Stimulated activated naive B cell treated with anti-CD40 and anti-IgM and Interleukin-4, amounts not matched to agents 10 μg/mL and 1 μg/mL and 100 μg/mL, for 72 hours (primary cell): ENCODE measurements around the gene PEPD.

Experiments used
- ATAC-seq, 2 donors: fragments of 150-1000 bp; cut with Tn5 transposase; replicated peaks; 2 replicates each; pipeline ENCODE4 v1.10.0; 2021; ENCODE audit warnings: moderate library complexity in 1 of 2
- DNase-seq: peaks from one replicate; pipeline ENCODE4 v3.0.0; 2021
- H3K27ac Mint-ChIP-seq: one replicate; pipeline ENCODE4 v1.8.0; 2022; ENCODE audit warnings: mild to moderate bottlenecking, mixed read lengths
- H3K27me3 Mint-ChIP-seq, 2 donors: one replicate each; pipeline ENCODE4 v1.8.0; 2022; ENCODE audit warnings: mixed read lengths in 2 of 2
- H3K36me3 Mint-ChIP-seq, 2 donors: one replicate each; pipeline ENCODE4 v1.8.0; 2022; ENCODE audit warnings: mixed read lengths in 2 of 2, mild to moderate bottlenecking in 1 of 2
- H3K4me1 Mint-ChIP-seq, 2 donors: one replicate each; pipeline ENCODE4 v1.8.0; 2022; ENCODE audit warnings: mixed read lengths in 2 of 2, mild to moderate bottlenecking in 1 of 2
- H3K4me3 Mint-ChIP-seq, 2 donors: one replicate each; pipeline ENCODE4 v1.8.0; 2022; ENCODE audit warnings: mild to moderate bottlenecking in 2 of 2, mixed read lengths in 2 of 2, moderate library complexity in 1 of 2
- H3K9me3 Mint-ChIP-seq, 2 donors: one replicate each; pipeline ENCODE4 v1.8.0; 2022; ENCODE audit warnings: mixed read lengths in 2 of 2, mild to moderate bottlenecking in 1 of 2

The PEPD gene

DNA sequence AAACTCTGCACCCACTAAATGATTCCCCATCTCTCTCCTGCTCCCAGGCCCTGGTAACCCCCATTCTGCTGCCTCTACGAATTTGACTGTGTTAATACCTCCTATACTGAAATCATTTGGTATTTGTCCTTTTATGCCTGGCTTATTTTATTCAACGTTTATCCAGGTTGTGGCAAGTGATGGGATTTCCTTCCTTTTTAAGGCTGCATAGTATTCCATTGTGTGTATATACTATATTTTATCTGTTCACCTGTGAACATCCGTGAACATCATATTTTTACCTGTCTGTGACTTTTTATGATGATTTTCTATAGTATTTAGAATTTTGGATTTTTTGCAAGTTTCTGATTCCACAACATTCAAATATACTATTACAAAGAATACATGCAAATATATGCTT is 162.0 kb downstream of the PEPD start:
- Mint-ChIP-seq H3K9me3 (peaks cover 9 to 11% of the 10 kb centered on the region in 2 donors), H3K27me3 (peaks cover 36 to 43% of the 10 kb centered on the region in 2 donors), H3K27ac (no peak overlapping the region), H3K4me1 (no peaks in the 10 kb centered on the region), H3K4me3 (no peak overlapping the region), H3K36me3 (peaks cover 0 to 10% of the 10 kb centered on the region in 2 donors)
- ATAC-seq = no peak
- no peak for DNase-seq

DNA sequence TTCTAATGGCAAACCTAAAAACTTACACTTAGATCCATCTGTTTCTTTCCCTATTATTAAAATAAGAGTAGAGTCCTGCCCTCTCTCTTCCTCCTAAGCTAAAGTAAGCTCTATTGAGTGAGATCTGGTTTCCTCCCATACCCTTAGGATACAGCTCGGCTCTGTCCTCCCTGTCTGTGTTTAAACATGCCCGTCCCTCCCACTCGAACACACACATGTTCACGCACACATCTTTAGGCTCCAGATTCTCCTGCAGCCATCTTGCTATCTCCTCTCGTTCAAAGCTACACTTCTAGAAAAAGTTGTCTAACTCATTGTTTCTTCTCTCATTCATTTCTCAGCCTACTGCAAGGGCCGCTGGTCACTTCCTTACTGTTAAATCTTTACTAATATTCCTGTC is 163.2 kb downstream of the PEPD start:
- Mint-ChIP-seq H3K36me3 (peaks cover 0 to 10% of the 10 kb centered on the region in 2 donors), H3K27me3 (peaks cover 25 to 37% of the 10 kb centered on the region in 2 donors), H3K4me1 (no peaks in the 10 kb centered on the region), H3K9me3 (peaks cover 9 to 11% of the 10 kb centered on the region in 2 donors), H3K27ac (no peak overlapping the region), H3K4me3 (no peak overlapping the region)
- no peak for ATAC-seq
- no peak for DNase-seq

DNA sequence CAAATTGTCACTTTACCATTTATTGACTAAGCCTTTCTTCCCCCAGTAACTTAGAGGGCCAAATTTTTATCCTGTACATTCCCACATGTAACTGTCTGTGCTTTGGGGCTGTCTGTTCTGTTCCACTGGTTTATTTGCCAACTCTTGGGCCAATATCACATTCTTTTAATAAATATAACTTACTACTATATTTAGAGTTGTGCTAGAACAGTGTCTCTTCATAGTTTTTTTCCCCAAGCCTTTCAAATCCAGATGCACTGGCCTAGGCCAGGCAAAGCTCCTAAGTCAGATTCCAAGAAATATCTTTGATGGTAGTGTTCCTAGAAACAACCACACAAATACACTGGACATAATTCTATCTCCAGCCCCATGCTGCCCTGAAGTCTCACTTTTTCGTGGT is 164.0 kb downstream of the PEPD start:
- no peak for DNase-seq
- Mint-ChIP-seq H3K27ac (no peak overlapping the region), H3K9me3 (peaks cover 9 to 11% of the 10 kb centered on the region in 2 donors), H3K4me1 (no peaks in the 10 kb centered on the region), H3K27me3 (peaks cover 25 to 34% of the 10 kb centered on the region in 2 donors), H3K4me3 (no peak overlapping the region), H3K36me3 (peaks cover 0 to 10% of the 10 kb centered on the region in 2 donors)
- ATAC-seq = no peak

DNA sequence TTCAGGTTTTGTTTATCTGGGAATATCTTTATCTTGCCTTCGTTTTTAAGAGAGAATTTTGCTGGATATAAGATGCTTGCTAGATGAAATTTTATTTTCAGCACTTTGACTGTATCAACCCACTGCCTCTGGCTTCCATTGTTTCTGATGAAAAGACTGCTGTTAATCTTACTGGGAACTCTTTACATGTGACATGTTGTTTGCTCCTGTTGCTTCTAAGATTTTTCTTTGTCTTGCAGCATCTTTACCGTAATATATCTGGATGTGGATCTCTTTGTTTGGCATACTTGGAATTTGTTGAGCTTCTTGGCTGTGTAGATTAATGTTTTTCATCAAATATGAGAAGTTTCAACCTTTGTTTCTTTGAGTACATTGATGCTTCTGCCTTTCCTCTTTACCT is 166.1 kb downstream of the PEPD start:
- H3K4me3 Mint-ChIP-seq = no peak overlapping the region
- H3K9me3 Mint-ChIP-seq = peaks cover 9 to 11% of the 10 kb centered on the region in 2 donors
- no peaks in the 10 kb centered on the region for H3K4me1 Mint-ChIP-seq
- H3K27ac Mint-ChIP-seq = no peak overlapping the region
- H3K36me3 Mint-ChIP-seq = peaks cover 0 to 10% of the 10 kb centered on the region in 2 donors
- H3K27me3 Mint-ChIP-seq = peaks cover 36 to 37% of the 10 kb centered on the region in 2 donors
- ATAC-seq = no peak
- no peak for DNase-seq

DNA sequence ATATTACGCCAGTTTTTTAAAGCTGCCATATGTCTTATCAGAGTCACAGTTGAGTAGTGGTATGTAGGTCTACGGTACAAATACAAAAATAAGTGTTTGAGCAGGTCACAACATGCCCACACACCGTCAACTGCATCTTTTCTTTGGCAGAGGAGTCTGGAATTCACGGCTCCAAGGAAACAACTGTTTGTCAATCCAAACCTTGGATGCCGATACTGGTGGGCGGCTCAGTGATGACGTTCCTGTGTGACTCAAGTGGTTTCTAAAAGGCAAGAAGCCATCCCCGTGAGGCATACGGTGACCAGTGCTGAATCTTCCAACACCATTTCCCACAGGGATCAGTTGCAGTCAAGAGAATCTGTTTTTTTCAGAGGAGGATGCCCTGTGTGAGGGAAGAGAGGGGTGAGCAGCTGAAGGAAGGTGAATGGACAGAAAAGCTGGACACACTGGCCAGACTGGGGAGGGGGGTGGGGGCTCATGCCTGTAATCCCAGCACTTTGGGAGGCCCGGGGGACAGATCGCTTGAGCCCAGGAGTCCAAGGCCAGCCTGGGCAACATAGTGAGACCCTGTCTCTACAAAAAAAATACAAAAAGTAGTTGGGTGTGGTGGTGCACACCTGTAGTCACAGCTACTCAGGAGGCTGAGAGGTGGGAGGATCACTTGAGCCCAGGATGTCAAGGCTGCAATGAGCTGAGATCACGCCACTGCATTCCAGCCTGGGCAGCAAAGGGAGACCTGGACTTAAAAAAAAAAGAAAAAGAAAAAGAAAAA is 170.9 kb downstream of the PEPD start:
- Mint-ChIP-seq H3K4me3 (no peak overlapping the region), H3K27me3 (peaks cover 47% of the 10 kb centered on the region in 2 donors), H3K36me3 (peaks cover 0 to 5% of the 10 kb centered on the region in 2 donors), H3K4me1 (no peaks in the 10 kb centered on the region), H3K9me3 (peaks cover 5 to 6% of the 10 kb centered on the region in 2 donors), H3K27ac (no peak overlapping the region)
- no peak for ATAC-seq
- DNase-seq = no peak

DNA sequence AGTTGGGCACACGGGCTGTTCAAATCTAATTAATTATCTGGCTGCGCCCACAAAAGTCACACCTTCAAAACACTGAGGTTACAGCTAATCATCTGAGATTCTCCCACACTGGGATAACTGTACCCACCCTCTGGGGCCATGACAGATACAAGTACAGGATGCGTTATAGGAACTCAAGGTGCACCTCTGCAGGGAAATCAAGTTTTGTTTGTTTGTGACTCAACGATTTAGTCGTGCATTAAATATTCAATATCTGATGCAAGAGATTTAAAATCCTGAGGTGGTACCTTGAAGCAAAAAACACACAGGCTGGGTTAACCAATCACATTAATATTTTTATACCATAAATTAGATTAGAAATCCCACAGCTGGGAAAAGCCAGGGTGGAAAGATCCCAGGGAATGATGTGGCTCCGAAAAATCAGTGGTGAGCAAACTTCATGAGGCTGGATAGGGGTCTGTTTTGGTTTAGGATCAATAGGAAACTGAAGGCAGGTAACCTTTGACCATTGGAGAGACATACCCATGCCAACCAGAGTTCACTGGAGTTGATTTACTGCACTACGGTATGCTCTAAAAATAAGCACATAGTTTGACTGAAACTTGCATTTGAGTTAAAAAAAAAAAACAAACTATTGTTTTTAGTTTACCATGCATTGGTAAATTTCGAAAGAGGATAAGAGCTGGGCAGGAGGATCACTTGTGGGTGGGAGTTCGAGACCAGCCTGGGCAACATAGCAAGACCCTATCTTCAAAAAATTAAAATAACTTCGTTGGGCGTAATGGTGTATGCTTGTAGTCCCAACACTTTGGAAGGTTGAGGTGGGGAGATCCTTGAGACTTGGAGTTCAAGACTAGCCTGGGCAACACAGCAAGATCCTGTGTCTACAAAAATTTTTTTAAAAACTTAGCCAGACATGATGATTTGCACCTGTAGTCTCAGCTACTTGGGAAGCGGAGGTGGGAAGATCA is 172.0 kb downstream of the PEPD start:
- H3K27ac Mint-ChIP-seq = no peak overlapping the region
- no peak overlapping the region for H3K4me3 Mint-ChIP-seq
- no peaks in the 10 kb centered on the region for H3K4me1 Mint-ChIP-seq
- no peak for DNase-seq
- peaks cover 49 to 51% of the 10 kb centered on the region in 2 donors for H3K27me3 Mint-ChIP-seq
- ATAC-seq = no peak
- no peaks in the 10 kb centered on the region for H3K36me3 Mint-ChIP-seq
- no peaks in the 10 kb centered on the region for H3K9me3 Mint-ChIP-seq

DNA sequence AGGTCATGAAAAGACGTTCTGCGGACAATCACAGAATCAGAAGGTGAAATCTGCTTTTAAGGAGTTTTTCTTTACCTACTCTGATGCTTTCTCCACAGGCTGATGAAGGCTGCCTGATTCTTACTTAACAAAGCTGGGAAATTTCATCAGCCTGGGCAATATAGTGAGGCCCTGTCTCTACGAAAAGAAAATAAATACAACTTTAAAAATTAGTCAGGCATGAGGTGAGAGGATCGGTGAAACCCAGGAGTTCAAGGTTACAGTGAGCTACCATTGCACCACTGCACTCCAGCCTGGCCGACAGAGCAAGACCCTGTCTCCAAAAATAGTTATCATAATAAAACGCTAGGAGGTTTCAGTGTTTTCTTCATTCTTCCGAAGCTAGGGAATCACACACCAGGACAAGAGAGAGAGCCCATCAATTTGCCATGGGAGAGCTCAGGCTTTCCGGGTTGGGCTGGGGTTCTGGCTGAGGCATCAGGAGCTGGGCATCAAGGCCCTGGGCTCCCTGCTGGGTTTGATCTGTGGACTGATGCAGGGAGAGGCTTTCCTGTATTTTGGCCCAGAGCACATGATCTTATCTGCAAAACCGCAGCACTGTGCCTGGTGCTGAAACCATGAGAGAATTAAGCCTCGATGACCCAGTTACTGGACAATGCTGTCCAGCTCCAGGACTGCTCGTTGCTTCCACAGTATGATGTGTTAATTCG is 173.1 kb downstream of the PEPD start:
- Mint-ChIP-seq H3K27me3 (peaks cover 50 to 57% of the 10 kb centered on the region in 2 donors), H3K36me3 (no peaks in the 10 kb centered on the region), H3K4me3 (no peak overlapping the region), H3K4me1 (no peaks in the 10 kb centered on the region), H3K27ac (no peak overlapping the region), H3K9me3 (no peaks in the 10 kb centered on the region)
- no peak for ATAC-seq
- no peak for DNase-seq

DNA sequence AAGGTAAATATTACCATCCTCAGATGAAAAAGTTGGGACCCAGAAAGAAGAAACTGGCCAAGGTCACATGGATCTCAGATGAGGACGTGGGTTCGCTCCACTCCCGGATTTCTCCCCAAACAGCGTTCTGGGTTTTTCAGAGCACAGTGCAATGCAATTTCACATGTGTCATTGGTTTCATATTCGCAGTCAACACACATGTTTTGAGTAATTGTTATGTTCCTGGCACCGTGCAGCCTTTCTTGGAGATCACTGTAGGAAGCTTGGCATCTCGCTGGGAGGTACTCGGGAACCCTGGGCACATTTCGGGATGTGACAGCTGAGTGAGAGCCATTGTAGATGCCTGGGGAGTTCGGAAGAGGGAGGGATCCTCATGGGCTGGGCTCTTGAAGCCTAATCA is 174.3 kb downstream of the PEPD start:
- peaks cover 51 to 57% of the 10 kb centered on the region in 2 donors for H3K27me3 Mint-ChIP-seq
- no peaks in the 10 kb centered on the region for H3K4me1 Mint-ChIP-seq
- H3K4me3 Mint-ChIP-seq = no peak overlapping the region
- no peaks in the 10 kb centered on the region for H3K9me3 Mint-ChIP-seq
- no peaks in the 10 kb centered on the region for H3K36me3 Mint-ChIP-seq
- no peak overlapping the region for H3K27ac Mint-ChIP-seq
- no peak for ATAC-seq
- no peak for DNase-seq

DNA sequence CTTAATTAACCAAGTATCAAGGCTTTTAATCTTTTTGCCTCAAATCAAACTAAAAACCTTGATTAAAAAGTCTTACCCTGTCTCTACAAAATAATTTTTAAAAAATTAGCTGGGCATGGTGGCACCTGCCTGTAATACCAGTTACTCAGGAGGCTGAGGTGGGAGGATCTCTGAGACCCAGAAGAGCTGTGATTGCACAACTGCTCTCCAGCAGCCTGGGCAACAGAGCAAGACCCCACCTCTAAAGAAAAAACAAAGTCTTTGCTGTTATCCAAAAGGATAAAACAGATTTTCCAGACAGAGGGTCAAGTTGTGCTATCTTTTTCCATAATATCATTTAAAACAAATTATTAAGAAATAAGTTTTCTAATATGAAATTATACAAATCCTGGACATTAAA is 174.9 kb downstream of the PEPD start:
- H3K9me3 Mint-ChIP-seq = no peaks in the 10 kb centered on the region
- H3K27me3 Mint-ChIP-seq = peaks cover 57 to 59% of the 10 kb centered on the region in 2 donors
- no peak for ATAC-seq
- H3K4me1 Mint-ChIP-seq = no peaks in the 10 kb centered on the region
- no peak overlapping the region for H3K27ac Mint-ChIP-seq
- DNase-seq = no peak
- no peak overlapping the region for H3K4me3 Mint-ChIP-seq
- no peaks in the 10 kb centered on the region for H3K36me3 Mint-ChIP-seq

DNA sequence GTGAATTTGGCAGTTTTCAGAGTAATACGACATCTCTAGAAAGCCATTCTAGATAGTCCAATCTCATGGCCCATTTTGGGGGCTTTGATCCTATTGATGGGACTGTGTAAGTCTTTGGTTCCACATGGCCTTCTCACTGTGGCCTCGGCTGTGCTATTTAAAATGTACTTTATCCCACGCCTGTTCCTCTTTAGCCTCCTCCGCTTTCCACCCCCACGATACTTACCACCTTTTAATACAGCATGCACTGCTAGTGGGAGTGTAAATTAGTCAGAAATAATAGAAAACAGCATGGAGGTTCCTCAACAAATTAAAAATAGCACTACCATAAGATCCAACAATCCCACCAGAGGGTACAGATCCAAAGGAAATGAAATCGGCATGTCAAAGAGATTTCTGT is 176.4 kb downstream of the PEPD start:
- H3K27ac Mint-ChIP-seq = no peak overlapping the region
- no peaks in the 10 kb centered on the region for H3K4me1 Mint-ChIP-seq
- H3K27me3 Mint-ChIP-seq = peaks cover 50 to 57% of the 10 kb centered on the region in 2 donors
- H3K9me3 Mint-ChIP-seq = no peaks in the 10 kb centered on the region
- H3K36me3 Mint-ChIP-seq = no peaks in the 10 kb centered on the region
- no peak for DNase-seq
- H3K4me3 Mint-ChIP-seq = no peak overlapping the region
- no peak for ATAC-seq

DNA sequence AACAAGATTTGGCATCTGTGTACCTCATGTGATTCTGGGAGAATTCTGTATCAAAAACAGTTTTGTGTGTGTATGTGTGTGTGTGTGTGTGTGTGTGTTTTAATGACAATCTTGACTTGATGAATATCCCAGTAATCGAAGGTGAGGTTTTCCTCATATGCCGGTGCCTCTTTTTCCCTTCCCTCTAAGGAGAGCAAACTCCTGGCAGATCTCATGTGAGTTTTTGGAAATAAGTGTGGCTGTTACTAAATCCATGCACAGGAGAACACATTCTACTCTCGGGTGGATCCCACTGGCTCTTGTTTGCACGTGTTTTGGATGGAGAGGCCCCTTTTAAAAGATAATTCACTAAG is 177.0 kb downstream of the PEPD start:
- DNase-seq = no peak
- no peak overlapping the region for H3K27ac Mint-ChIP-seq
- H3K9me3 Mint-ChIP-seq = no peaks in the 10 kb centered on the region
- H3K4me1 Mint-ChIP-seq = no peaks in the 10 kb centered on the region
- H3K27me3 Mint-ChIP-seq = peaks cover 50 to 52% of the 10 kb centered on the region in 2 donors
- no peak for ATAC-seq
- no peaks in the 10 kb centered on the region for H3K36me3 Mint-ChIP-seq
- no peak overlapping the region for H3K4me3 Mint-ChIP-seq

DNA sequence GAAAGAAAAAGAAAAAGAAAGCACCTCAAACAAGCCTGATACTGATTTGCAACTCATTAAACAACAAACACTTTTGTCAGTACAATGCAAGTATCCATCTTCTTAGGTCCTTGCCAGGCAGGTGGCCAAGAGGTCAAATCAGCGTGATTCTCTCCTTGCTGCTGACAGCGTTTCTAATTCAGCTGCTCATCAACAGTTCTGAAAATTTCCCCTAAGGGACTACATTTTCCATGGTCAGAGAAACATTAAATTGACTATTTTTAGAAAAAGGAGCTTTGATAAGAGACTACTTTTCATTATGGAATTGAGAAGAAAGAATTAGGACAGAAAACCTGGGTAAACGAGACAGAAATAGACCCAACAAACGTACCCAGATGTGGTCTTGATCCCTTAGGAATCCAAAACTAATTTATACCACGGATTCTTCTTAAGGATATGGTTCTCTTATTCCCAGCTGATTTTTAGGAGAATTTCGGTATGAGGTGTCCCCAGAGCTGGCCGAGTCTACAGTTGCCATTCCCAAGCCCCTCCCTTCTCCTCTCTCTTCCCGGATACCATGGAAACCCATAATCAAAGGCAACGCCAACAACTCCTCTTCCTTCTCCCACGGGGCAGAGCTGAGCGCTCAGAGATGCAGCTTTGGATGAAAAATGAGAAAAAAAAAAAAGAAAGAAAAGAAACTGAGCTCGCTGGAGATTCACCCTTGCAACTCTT is 177.6 kb downstream of the PEPD start:
- Mint-ChIP-seq H3K27me3 (peaks cover 50 to 52% of the 10 kb centered on the region in 2 donors), H3K27ac (no peak overlapping the region), H3K4me1 (no peaks in the 10 kb centered on the region), H3K36me3 (no peaks in the 10 kb centered on the region), H3K9me3 (no peaks in the 10 kb centered on the region), H3K4me3 (no peak overlapping the region)
- ATAC-seq (no peak), DNase-seq (no peak)

DNA sequence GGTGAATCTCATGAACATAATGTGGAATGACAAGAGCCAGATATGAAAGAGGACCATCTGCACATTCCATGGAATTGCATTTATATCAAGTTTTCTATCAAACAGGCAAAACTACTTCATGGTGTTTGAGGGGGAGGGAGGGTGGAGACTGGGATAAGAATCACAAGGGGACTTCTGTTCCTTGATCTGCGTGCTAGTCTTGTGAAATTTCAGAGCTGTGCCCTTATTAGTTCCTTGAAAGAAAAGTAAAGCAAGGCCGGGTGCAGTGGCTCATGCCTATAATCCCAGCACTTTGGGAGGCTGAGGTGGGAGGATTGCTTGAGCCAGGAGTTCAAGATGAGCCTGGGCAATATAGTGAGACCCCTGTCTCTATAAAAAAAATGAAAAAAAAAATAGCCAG is 178.3 kb downstream of the PEPD start:
- ATAC-seq = no peak
- H3K9me3 Mint-ChIP-seq = no peaks in the 10 kb centered on the region

DNA sequence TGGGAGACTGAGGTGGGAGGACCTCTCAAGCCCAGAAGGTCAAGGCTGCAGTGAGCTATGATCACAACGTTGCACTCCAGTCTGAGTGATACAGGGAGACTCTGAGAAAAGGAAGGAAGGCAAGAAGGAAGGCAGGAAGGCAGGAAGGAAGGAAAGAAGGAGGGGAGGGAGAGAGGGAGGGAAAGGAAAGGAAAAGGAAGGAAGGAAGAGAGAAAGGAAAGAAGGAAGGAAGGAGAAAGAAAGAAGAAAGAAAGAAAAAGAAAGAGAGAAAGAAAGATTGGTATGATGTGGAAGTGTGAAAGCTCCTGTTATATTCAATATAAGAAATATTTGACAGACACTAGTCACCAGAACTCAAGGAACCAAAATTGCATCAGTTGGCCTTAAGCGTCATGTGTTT is 180.6 kb downstream of the PEPD start:
- no peak overlapping the region for H3K27ac Mint-ChIP-seq
- peaks cover 33 to 39% of the 10 kb centered on the region in 2 donors for H3K27me3 Mint-ChIP-seq

More for the DNA sequence above, 178.3 kb downstream of the PEPD start:
- no peak overlapping the region for H3K4me3 Mint-ChIP-seq
- no peaks in the 10 kb centered on the region for H3K4me1 Mint-ChIP-seq
- H3K27ac Mint-ChIP-seq = no peak overlapping the region
- H3K27me3 Mint-ChIP-seq = peaks cover 45 to 46% of the 10 kb centered on the region in 2 donors
- DNase-seq = no peak
- H3K36me3 Mint-ChIP-seq = no peaks in the 10 kb centered on the region

More for the DNA sequence above, 180.6 kb downstream of the PEPD start:
- Mint-ChIP-seq H3K36me3 (no peaks in the 10 kb centered on the region), H3K4me1 (no peaks in the 10 kb centered on the region), H3K9me3 (no peaks in the 10 kb centered on the region), H3K4me3 (no peak overlapping the region)
- no peak for DNase-seq
- ATAC-seq = no peak
